ENCODE results near the gene P2RX3.
"Not testable (repeated sequence)": the region's sequence is repeated elsewhere in the genome, so short reads cannot be mapped to it uniquely, and the experiment has no call there.

P2RX3 gene

DNA sequence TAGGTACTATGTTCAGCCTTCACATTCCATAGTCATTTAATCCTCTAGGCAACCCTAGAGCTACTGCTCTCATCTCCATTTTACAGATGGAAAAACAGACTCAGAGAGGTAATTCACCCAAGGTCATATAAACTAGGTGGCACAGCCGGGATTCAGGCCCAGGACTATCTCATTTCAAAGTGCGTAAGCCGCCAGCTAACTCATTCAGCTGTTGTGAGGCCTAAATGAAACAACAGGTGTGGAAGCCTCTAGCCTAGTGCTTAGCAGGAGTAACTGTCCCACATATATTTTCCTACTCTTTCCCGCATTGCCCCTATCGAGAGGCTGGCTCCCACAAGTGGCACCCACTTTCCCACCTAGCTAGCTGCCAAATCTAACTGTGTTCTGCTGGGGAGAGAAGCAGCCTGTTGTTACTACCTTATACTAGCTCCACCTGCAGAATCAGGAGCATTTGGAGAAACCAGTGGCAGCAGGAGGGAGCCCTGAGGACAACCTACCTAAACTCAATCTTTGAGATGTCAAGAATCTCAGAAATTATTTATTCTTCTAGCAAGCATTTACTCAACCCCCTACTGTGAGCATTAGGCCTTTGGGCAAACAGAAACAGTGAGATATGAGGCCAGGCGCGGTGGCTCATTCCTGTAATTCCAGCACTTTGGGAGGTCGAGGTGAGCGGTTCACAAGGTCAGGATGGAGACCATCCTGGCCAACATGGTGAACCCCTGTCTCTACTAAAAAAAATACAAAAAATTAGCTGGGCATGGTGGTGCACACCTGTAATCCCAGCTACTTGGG lies 21.9 kb downstream of the P2RX3 start:
- H3K4me3 ChIP-seq (ENCODE audit: low read depth, low read length): no peak overlapping the region
- TF ChIP-seq, protein P1, sequence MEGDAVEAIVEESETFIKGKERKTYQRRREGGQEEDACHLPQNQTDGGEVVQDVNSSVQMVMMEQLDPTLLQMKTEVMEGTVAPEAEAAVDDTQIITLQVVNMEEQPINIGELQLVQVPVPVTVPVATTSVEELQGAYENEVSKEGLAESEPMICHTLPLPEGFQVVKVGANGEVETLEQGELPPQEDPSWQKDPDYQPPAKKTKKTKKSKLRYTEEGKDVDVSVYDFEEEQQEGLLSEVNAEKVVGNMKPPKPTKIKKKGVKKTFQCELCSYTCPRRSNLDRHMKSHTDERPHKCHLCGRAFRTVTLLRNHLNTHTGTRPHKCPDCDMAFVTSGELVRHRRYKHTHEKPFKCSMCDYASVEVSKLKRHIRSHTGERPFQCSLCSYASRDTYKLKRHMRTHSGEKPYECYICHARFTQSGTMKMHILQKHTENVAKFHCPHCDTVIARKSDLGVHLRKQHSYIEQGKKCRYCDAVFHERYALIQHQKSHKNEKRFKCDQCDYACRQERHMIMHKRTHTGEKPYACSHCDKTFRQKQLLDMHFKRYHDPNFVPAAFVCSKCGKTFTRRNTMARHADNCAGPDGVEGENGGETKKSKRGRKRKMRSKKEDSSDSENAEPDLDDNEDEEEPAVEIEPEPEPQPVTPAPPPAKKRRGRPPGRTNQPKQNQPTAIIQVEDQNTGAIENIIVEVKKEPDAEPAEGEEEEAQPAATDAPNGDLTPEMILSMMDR (IDR thresholded peaks at IDR 0.05; ENCODE audit: low read depth, low read length): no peak
- in situ Hi-C loops (cut with HindIII; ENCODE audit: low sequenced_read_pairs): no loop called here

DNA sequence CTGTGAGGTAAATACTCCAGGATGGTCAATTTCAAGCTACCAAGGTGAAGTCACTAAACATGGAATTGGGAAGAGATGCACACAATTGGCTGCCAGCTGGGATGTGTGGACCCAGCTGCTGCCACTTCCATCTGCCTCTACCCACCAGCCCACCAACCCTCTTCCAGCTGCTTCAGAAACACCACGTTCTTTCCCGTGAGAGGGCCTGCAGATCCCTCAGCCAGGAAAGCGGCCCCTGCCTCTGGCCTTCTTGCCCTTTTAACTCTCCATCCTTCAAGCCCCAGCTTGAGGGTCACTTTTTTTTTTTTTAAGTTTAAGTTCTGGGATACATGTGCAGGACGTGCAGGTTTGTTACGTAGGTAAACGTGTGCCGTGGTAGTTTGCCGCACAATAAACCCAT lies 22.8 kb downstream of the P2RX3 start:
- TF ChIP-seq, protein P1 (IDR thresholded peaks at IDR 0.05; ENCODE audit: low read depth, low read length): no peak
- DNase-seq (ENCODE audit: low read depth, low spot score): no peak
- in situ Hi-C loops (cut with HindIII; ENCODE audit: low sequenced_read_pairs): no loop called here
- H3K4me3 ChIP-seq (ENCODE audit: low read depth, low read length): no peak overlapping the region

More for the DNA sequence above, 21.9 kb downstream of the P2RX3 start:
- DNase-seq (ENCODE audit: low read depth, low spot score): no peak

DNA sequence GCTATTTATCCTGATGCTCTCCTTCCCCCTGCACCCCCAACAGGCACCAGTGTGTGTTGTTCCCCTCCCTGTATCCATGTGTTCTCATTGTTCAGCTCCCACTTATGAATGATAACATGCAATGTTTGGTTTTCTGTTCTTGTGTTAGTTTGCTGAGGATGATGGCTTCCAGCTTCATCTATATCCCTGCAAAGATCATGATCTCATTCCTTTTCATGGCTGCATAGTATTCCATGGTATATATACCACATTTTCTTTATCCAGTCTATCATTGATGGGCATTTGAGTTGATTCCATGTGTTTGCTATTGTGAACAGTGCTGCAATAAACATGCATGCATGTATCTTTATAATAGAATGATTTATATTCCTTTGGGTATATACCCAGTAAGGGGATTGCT lies 23.3 kb downstream of the P2RX3 start:
- DNase-seq (ENCODE audit: low read depth, low spot score); H3K4me3 ChIP-seq (ENCODE audit: low read depth, low read length); in situ Hi-C loops (cut with HindIII; ENCODE audit: low sequenced_read_pairs): not testable (repeated sequence)

DNA sequence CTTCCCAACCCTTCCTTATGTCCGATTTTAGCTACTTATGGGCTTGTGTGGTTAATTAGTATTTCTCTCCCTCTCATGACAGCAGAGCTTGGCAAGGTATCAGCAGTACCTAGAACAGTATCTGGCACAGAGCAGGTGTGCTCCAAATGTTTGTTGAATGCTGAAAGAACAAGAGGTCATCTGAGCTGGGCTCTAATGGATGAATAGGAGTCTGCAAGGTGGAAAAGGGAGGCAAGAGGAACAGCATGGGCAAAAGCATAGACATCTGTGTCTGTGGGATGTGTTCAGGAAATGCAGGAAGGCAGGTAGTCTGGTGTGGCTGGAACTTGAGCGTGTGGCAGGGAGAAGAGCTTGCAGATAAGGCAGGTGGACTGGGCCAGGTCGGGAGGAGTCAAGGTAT lies 23.8 kb downstream of the P2RX3 start:
- DNase-seq (ENCODE audit: low read depth, low spot score): no peak
- in situ Hi-C loops (cut with HindIII; ENCODE audit: low sequenced_read_pairs): no loop called here
- H3K4me3 ChIP-seq (ENCODE audit: low read depth, low read length): no peak overlapping the region
- TF ChIP-seq, protein P1 (IDR thresholded peaks at IDR 0.05; ENCODE audit: low read depth, low read length): no peak

DNA sequence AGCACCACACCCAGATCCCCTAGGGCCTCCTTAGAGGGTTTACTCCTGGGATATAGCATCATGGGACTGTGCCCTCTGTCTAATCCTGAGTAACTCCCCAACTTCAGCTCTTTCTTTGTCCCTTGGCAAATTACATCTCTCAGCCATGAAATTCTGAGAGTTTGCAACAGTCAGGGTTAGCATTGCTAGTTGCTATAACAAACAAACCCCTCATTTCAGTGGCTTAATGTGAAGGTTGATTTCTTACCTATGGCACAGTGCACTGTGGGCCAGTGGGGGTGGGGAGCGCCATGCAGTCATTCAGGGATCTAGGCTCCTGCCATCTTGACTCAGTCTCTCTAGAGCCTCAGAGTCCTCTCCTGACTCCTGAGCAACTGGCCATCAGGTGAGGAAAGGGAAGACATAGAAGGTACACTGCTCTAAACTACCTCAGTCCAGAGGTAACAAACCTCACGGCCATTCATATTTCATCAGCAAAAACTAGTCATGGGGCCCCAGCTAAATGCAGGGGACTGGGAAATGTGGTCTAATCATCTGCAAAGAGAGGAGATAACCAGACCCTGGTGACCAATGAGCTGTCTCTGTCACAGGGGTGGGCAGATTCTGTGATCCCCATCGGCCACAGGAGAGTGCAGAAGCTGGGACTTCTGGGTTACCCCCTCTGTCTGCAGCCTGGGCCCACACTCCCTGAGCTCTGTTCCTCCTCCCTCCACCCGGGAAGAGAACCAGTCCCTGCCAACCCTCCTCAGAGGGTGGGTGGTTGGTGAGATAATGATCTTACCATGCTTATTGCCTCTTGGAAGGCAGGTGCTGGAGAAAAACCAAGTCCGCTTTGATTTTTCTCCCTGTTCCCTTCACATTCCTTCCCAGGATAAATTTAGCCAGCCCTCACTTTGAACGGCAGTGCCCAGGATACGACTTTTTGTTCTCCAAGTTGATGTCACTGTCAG lies 25.3 kb downstream of the P2RX3 start:
- no peak for DNase-seq (ENCODE audit: low read depth, low spot score)
- TF ChIP-seq, protein P1 (IDR thresholded peaks at IDR 0.05; ENCODE audit: low read depth, low read length): no peak
- no peak overlapping the region for H3K4me3 ChIP-seq (ENCODE audit: low read depth, low read length)
- in situ Hi-C loops (cut with HindIII; ENCODE audit: low sequenced_read_pairs): no loop called here

DNA sequence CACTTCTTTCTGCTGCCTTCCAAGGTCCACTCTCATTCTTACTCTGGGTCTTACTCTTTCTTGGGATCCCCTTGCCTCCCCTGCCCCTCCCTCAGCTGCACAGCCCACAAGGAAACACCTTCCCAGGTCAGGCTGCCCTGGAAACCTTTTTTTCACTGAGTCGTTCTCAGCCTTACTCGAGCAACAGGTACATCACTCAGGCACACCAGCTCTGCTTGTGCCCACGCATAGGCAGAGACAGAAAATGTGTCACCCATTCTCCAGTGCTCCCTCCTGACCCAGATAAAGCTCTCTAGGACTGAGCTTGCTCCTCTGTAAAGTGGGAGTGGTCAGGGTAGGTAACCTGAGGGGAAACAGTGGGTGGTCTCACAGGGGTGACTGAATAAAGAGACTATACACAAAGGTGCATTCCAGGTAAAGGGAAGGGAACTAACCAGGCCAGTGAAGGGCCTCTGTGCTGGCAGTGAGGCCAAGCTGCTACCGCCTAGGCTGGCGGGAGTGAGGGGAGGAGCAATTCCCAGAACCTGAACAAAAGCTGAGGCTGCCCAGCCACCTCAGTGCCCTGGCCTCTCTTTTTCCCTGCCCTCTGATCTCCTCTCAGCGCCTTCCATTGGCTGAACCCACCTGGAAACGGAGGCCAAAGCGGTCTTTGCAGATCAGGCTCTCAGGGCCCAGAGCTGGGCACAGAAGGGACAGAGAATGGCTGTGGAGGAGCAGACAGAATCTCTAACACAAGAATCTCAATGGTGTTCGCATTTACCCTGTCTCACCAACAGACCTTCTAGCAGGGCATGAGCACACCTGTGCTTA lies 26.9 kb downstream of the P2RX3 start:
- TF ChIP-seq, protein P1 (IDR thresholded peaks at IDR 0.05; ENCODE audit: low read depth, low read length): no peak
- in situ Hi-C loops (cut with HindIII; ENCODE audit: low sequenced_read_pairs): no loop called here
- no peak overlapping the region for H3K4me3 ChIP-seq (ENCODE audit: low read depth, low read length)
- DNase-seq (ENCODE audit: low read depth, low spot score): no peak
